Transverse colon (tissue), 4 donors: Measurements from ENCODE around the gene KLHL29.

Experiments
- CTCF ChIP-seq, 5 experiments: fragments of 200-600 bp in 3 of 5; fragments of 450-650 bp in 2 of 5; sonication (generic) in 3 of 5; IDR thresholded peaks; 1 replicate in 2 of 5; 2 replicates in 3 of 5; pipeline ENCODE4 v1.5.1; 2016 to 2017; ENCODE audit warnings: antibody characterized with exemption in 5 of 5, inconsistent platforms in 3 of 5, mild to moderate bottlenecking in 2 of 5, moderate library complexity in 1 of 5
- EP300 ChIP-seq: sonication (generic); formaldehyde crosslinking; IDR thresholded peaks from one replicate; pipeline ENCODE4 v1.6.1; 2017; ENCODE audit warnings: antibody characterized with exemption, low read depth
- POLR2A ChIP-seq: fragments of 450-650 bp; IDR thresholded peaks from one replicate; pipeline ENCODE4 v1.6.1; 2016; ENCODE audit warnings: antibody characterized with exemption, mild to moderate bottlenecking, moderate library complexity
- POLR2AphosphoS5 ChIP-seq, 3 donors: sonication (generic); formaldehyde crosslinking; IDR thresholded peaks; one replicate each; pipeline ENCODE4 v1.6.1; 2016; ENCODE audit warnings: antibody characterized with exemption in 3 of 3

GRCh38 chr2:23642516-23642915, 257.5 kb downstream of the KLHL29 start:
- TF ChIP-seq CTCF (IDR thresholded peaks at IDR 0.05), result no peak
- no peak for TF ChIP-seq POLR2A
- no peak for TF ChIP-seq POLR2AphosphoS5 (IDR thresholded peaks at IDR 0.05)
- no peak for TF ChIP-seq EP300
